GM21576 (cell line): ENCODE data around the gene SAPCD1.
"Not testable (repeated sequence)": the region's sequence is repeated elsewhere in the genome, so short reads cannot be mapped to it uniquely, and the experiment has no call there.

ENCODE experiments used
- ATAC-seq: cut with Tn5 transposase; IDR thresholded peaks from one replicate; pipeline ENCODE4 v1.9.1; 2021; ENCODE audit warnings: mild to moderate bottlenecking, moderate library complexity; ENCODE audit not compliant: unreplicated experiment

The SAPCD1 gene

GRCh38 chr6:31795616-31796298 is 33.3 kb downstream of the SAPCD1 start, which contains the start of gene VARS1:
VARS1 (minus strand) TSS chr6:31795752; CDS start chr6:31795217, 535 bp downstream.
- ATAC-seq, result peak; percentile 72

- ATAC-seq, result no peak
Measured at GRCh38 chr6:31796993-31797385, 34.5 kb downstream of the SAPCD1 start.

- no peak for ATAC-seq
Measured at GRCh38 chr6:31797588-31797987, 35.1 kb downstream of the SAPCD1 start.

- no peak for ATAC-seq
Measured at GRCh38 chr6:31799781-31800180, 37.3 kb downstream of the SAPCD1 start.

- ATAC-seq, result not testable (repeated sequence)
Measured at GRCh38 chr6:31801031-31801927, 38.8 kb downstream of the SAPCD1 start.

GRCh38 chr6:31805939-31806469 is 43.5 kb downstream of the SAPCD1 start:
- ATAC-seq, result peak; percentile 7

- peak; percentile 78 for ATAC-seq
Measured at GRCh38 chr6:31806470-31807272, 44.2 kb downstream of the SAPCD1 start, which contains the start of gene LSM2. LSM2 (minus strand) TSS chr6:31806966; CDS start chr6:31806757, 209 bp downstream.

- not testable (repeated sequence) for ATAC-seq
Measured at GRCh38 chr6:31808599-31808998, 46.1 kb downstream of the SAPCD1 start.

GRCh38 chr6:31811645-31812044 is 49.2 kb downstream of the SAPCD1 start:
- ATAC-seq, result no peak

- no peak for ATAC-seq
Measured at GRCh38 chr6:31813465-31813849, 51.0 kb downstream of the SAPCD1 start.
